ENCODE measurements around the gene KREMEN2. TPM values are rescaled to one million over a fixed set of nuclear protein-coding genes. Genes with fewer than 3 reads are reported as not detected.

The KREMEN2 gene
- total RNA-seq, 1 donor from 2014 or later = not detected

DNA sequence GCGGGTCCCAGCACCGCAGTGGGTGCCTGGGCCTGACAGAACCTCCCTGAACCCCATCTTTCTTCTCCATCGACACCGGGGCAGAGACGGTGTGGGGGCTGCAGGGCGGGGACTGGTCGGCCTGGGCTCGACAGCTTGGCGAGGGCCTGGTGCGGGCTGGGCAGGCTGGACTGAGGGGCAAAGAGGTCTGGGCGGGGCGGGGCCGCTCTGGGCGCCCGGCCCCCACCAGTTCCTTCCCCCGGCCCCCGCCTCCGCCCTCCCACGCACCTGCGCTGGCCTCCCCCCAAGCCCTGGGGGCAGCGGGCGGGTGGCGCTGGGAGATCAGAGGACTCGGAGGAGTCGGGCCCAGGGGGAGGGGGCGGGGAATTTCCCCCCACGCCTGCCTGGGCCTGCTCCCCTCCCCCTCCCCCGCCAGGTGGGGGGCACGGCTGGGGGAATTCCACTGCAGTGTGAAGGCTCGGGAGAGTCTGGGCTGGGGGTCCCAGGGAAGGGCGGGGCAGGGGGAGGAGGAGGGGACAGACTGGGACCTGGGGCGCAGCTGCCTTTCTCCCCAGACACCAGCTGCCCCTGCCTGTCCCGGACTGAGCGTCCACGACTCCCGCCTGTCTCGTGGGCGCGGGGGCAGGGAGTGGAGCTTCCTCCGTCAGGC is 877 bp upstream of the KREMEN2 start:
- intact Hi-C loops (cut with micrococcal nuclease) = no loop called here

DNA sequence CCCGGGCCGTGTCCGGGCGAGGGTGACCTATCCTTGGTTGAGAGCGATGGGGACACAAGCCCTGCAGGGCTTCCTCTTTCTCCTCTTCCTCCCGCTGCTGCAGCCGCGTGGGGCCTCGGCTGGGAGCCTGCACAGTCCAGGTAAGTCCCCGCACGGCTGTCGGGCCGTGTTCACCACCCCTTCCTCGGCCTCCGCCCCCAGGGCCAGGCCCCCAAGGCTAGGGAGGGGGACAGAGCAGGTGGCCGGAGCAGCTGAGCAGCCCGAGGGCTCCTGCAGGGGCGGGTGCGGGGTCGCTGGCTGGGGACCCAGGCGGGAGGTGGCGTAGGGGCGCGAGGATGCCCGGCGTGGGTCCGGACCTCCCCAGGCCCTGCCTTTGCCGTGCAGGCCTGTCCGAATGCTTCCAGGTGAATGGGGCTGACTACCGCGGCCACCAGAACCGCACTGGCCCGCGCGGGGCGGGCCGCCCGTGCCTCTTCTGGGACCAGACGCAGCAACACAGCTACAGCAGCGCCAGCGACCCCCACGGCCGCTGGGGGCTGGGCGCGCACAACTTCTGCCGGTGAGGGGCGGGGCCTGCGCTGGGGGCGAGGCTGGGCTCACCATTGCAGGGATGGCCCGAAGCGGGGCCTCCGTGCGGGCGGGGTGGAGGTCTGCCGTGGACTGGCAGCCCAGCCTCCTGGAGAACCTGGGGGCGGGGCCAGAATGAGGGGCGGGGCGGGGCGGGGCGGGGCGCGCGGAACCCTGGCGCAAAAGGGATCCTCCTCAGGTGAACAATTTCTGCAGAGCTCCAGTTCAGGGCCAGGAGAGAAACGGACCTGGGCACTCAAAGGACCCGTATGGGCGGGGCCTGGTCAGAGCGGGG is 631 bp downstream of the KREMEN2 start:
- intact Hi-C loops (cut with micrococcal nuclease) = no loop called here

DNA sequence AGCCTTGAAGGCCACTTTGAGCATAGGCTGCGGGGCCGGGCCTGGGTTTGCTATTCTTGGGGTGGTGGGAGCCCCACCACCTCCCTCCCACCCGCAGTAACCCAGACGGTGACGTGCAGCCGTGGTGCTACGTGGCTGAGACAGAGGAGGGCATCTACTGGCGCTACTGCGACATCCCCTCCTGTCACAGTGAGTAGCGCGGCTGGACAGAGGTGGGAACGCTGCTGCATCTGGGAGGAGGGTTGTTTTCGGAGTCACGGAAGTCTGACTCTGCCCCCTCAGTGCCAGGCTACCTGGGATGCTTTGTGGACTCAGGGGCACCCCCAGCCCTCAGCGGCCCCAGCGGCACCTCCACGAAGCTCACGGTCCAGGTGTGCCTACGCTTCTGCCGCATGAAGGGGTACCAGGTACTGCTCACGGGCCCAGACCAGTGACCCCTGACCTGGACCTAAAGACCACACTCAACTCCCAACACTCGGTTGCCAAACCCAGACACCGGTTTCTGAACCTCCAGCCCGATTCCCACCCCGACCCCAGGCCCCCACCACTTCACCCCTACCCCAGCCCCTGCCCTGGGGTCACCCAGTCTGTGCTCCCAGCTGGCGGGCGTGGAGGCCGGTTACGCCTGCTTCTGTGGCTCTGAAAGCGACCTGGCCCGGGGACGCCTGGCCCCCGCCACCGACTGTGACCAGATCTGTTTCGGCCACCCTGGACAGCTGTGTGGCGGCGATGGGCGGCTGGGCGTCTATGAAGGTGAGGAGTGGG is 2.1 kb downstream of the KREMEN2 start:
- intact Hi-C loops (cut with micrococcal nuclease) = no loop called here

DNA sequence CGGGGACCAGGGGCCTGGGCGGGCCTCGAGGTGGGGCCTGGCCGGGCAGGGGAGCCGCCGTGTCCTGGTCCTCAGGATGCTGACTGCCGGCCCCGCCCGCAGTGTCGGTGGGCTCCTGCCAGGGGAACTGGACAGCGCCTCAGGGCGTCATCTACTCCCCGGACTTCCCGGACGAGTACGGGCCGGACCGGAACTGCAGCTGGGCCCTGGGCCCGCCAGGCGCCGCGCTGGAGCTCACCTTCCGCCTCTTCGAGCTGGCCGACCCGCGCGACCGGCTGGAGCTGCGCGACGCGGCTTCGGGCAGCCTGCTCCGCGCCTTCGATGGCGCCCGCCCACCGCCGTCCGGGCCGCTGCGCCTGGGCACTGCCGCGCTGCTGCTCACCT is 2.7 kb downstream of the KREMEN2 start:
- intact Hi-C loops (cut with micrococcal nuclease) = no loop called here

DNA sequence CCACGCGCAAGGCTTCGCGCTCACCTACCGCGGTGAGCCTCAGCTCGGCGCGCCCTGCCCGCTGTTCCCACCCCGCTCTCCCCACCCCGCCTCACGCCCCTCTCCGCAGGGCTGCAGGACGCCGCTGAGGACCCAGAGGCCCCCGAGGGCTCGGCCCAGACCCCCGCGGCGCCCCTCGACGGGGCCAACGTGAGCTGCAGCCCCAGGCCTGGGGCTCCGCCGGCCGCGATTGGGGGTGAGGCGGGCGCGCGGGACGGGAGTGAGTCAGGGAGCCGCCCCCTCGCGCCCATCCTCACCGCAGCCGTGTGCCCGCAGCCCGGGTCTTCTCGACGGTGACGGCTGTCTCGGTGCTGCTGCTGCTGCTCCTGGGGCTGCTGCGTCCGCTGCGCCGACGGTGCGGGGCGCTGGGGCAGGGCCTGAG is 3.1 kb downstream of the KREMEN2 start:
- intact Hi-C loops (cut with micrococcal nuclease) = no loop called here

DNA sequence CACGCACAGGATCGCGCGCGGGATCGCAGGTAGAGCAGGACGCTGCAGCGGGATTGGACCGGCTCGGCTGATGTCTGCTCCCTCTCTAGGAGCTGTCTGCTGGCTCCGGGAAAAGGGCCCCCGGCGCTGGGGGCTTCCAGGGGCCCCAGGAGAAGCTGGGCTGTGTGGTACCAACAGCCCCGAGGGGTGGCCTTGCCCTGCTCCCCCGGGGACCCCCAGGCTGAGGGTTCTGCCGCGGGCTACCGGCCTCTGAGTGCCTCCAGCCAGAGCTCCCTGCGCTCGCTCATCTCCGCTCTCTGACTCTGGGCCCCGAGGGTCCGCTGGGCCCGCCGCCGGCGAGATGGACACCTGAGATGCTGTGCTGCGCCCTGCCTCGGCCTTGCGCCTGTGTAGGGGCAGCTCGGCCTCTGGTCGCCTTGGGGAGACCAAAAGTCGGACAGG is 3.7 kb downstream of the KREMEN2 start:
- intact Hi-C loops (cut with micrococcal nuclease) = loop anchor here (2.0 kb wide), 2 partner anchors 63 to 85 kb away; partner anchors contain the start of gene FLYWCH2

DNA sequence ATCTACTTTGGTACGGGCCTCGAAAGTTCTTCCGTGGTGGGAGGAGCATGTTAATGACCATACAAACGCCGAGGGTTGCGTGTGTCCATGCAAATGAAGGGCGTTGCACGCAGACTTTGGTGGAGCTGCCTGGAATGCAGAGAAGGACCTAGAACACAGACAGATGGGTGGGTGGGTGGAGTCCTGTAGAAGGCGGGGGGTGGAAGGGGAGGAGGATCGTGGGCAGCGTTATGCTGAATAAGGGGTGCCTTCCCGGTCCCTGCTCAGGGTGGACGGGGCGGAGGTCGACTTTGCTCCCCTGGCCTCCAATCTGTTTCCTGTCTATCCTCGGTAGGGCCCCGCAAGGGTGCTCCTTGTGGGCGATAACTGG is 4.3 kb downstream of the KREMEN2 start:
- intact Hi-C loops (cut with micrococcal nuclease) = loop anchor here (2.0 kb wide), 2 partner anchors 64 to 86 kb away; partner anchors contain the start of gene FLYWCH2

DNA sequence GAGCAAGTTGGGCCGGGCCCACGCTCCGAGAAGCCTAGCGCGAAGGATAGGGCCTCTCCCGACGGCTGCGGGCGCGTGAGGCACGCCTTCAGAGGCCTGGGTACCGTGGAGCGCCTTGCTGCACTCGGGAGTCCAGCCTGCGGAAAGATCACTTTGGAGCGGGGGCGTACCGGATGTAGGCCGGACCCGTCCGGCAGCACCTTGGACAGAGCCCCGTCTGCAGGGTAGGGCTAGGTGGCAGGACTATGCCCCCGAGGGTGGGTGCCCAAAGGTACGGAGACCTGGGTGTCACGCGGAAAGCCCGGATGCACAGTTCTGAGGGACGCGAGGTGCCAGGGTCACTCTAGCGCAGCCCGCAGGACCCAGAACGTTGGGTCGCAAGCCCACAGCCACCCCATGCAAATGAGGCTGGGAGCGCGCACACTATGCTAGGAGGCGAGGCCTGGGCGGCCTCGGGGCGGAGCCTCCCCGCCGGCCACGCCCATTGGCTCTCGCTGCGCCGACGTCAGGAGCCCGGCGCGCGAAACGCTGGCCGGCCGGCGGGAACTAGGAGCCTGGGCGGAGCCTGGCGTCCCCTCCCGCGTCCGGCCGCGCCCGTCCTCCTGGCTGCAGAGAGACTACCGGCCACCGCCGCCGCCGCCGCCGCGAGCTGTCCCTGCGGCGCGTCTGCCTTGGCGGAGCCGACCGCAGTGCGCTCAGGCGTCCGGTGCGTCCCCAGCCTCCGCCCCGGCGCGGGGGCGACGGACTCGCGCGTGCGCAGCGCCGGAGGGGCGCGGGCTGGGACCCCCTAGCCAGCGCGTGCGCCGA is 4.9 kb downstream of the KREMEN2 start, which contains the start of gene PAQR4:
PAQR4 (plus strand) TSS at position 611 of the 807 bp plus-strand sequence. CDS start 327 bp downstream, outside the sequence.
- intact Hi-C loops (cut with micrococcal nuclease) = loop anchor here (1.0 to 2.0 kb wide), 5 partner anchors 11 to 86 kb away; partner anchors contain the start of genes FLYWCH2, PKMYT1 and TNFRSF12A

DNA sequence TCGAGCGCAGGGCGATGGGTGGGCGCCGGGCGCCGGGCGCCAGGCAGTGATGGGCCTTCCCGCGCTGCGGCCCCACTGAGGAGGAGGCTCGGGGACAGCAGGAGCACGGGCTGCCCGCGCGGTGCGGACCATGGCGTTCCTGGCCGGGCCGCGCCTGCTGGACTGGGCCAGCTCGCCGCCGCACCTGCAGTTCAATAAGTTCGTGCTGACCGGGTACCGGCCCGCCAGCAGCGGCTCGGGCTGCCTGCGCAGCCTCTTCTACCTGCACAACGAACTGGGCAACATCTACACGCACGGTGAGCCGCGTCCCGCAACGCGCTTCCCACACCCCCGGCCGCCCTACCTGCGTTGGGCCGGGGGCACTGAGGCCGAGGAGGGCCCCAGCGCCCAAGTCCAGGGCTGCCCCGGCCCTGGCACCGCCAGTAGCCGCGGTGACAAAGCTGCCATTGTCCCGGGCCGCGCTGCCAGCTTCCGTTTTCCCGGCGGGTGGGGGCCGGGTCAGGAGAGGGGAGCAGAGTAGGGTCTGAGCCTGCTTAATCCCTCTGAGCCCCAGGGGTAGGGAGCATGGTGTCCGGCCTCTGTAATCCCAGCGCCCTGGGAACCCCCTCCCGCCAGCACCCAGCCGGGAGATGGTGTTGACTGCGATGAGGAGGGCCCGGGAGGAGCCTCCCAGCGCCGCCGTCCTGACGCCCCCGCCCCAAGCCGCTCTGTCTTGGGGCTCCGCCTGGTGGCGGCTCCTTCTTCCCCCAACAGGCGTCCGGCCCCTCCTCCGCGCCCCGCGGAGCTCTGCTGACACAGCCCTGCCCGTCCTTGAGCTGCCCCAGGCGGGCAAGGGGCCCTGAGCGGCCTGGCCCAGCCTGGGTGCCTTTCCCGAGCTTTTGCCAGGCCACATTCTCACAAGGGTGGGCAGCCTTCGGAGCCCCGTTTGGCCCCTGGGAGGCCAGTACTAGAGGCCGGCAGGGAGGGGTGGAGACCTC is 5.8 kb downstream of the KREMEN2 start:
- intact Hi-C loops (cut with micrococcal nuclease) = loop anchor here (1.0 to 2.0 kb wide), 6 partner anchors 10 to 87 kb away; partner anchors contain the start of genes FLYWCH2, PKMYT1 and TNFRSF12A

DNA sequence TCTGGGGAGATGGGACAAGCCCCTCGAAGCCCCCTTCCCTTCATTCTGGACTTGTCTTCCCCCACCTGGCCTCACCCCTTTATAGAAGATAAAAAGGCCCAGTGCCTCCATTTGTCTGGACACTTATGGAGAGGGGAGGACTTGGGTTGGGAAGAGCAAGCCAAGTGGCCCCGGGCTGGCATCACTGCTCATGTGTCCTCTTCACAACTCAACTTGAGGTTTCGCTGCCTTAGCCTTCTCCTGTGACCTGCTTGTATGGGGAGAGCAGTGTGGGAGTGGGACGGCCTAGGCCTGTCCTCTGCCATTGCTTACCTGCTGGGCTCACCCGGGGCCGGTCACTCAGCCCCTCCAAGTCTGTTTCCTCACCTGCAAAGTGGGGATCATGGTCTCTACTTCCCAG is 6.5 kb downstream of the KREMEN2 start:
- intact Hi-C loops (cut with micrococcal nuclease) = loop anchor here (1.0 kb wide), 1 partner anchor 34 kb away; no protein-coding TSS in a partner anchor

DNA sequence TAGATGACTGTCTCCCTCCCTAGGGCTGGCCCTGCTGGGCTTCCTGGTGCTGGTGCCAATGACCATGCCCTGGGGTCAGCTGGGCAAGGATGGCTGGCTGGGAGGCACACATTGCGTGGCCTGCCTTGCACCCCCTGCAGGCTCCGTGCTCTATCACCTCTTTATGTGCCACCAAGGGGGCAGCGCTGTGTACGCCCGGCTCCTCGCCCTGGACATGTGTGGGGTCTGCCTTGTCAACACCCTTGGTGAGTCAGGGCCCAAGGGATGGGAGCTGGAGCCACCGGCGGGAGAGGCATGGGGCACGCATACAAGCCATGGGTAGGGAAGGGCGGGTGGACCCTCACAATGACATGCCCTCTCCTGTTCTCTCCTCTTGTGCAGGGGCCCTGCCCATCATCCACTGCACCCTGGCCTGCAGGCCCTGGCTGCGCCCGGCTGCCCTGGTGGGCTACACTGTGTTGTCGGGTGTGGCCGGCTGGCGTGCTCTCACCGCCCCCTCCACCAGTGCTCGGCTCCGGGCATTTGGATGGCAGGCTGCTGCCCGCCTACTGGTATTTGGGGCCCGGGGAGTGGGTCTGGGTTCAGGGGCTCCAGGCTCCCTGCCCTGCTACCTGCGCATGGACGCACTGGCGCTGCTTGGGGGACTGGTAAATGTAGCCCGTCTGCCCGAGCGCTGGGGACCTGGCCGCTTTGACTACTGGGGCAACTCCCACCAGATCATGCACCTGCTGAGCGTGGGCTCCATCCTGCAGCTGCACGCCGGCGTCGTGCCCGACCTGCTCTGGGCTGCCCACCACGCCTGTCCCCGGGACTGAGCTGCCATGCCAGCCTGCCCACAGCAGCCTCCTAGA is 7.3 kb downstream of the KREMEN2 start:
- intact Hi-C loops (cut with micrococcal nuclease) = no loop called here

DNA sequence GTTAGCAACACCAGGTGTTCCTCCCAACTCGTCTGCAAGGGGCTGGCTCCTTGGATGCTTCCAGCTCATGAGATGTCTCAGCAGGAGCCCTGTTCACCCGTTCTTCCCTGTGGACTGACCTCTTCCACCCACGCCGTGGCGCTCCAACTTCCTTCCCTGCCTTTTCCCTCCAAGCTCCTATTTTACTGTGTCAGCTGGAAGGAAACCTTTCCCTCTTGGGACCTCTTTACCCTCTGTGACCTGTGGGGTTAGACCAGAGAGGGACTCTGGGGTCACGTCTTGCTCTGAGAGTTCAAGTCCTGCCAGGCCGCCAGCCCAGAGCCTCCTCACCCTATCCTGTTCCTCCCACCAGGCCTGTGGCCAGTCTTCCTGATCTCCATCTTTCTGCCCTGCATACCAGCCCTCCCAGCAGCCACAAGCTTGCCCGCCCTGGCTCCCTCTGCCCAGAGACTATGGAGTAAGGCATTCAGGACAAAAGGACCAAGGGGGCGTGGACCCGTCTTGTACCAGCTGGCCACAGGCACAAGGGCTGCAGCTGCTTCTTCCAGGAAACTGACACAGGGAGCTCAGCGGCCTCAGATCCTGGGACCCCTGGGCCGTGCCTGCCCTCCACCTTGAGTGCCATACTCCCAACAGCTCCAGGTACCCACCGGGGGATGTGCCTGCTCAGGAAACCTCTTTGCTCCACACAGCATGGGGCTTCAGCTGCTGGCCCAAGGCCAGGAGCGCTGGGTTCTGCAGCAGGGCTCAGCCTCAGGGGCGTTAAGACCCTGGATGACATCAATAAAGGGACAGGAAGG is 8.1 kb downstream of the KREMEN2 start:
- intact Hi-C loops (cut with micrococcal nuclease) = no loop called here

DNA sequence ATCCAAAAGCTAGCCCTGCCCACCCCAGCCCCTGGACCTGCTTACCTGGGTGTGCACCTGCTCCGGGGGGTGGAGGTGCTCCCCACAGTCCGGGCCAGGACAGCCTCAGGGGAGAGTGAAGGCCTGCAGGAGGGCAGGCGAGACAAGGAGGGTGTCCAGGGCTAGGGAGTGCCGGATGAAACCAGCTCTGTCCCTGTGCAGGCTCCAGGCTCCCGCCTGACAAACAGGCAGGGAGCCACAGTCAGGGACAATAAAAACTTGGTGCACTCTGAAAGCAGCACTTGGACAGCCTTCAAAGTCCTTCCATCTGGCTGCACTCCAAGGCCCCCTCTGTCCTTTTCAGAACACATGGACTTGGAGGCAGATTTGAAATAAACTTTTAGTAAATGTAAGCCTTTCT is 9.0 kb downstream of the KREMEN2 start:
- intact Hi-C loops (cut with micrococcal nuclease) = no loop called here

DNA sequence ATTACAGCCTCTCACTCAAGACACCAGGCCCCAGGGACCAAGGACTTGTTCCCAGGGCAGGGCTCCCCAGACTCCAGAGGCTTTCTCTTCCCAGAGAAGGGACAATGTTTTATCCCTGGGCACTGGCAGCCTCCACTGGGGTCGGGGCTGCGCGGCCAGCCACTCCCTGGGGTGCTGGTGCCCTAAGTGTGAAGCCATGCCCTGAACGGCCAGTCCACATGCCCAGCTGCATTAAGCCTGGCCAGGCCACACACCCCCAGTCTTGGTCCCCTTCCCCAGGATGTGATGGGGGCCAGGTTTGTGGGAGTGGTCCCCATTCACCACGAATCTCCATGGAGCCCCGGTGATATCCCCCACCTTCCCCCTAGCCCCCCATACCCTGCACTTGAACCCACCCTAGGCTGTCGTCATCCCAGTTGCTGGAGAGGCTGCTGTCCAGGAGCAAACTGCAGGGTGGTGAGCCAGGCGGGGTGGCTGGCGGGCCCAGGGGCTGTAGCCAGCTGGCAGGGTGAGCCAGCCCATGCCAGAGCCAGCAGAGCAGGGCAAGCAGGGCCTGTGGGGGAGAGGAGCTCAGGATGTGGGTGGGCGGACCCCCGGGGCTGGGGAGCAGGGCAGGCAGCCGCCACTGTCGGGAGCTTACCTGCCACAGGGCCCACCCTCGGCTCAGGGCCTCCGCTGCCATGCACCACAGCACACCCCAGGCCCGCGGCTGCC is 9.7 kb downstream of the KREMEN2 start:
- intact Hi-C loops (cut with micrococcal nuclease) = no loop called here

DNA sequence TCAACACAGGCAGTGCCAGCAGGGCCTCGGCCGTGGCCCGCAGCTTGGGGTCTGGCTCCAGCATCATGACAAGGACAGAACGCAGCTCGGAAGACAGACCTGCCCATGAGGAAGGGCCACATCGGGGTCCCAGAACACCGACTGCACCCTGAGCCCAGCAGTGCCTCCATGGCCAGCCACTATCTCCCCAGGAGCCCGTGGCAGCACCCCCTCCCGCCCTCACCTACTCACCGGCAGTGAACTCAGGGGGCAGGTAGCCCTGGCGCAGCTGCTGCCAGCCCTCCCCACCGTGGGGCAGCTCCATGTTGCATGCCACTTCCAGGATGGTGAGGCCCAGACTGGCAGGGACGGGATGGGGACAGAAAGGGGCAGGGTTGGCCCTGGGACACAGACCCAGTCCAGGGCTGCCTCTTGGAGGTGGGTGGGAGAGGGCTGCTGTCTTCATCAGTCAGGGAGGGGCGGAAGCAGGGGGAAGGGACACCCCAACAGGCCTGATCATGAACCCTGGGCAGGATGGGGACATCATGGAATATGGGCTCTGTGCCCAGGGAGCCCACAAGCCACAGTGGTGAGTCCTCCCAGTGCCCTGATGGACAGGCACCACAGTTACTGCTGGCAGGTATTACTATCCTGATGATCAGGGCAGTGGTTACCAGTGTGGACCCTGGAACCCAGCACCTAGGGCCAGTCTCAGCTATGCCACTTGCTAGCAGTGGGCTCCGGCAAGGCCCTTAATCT is 10.4 kb downstream of the KREMEN2 start:
- intact Hi-C loops (cut with micrococcal nuclease) = no loop called here

DNA sequence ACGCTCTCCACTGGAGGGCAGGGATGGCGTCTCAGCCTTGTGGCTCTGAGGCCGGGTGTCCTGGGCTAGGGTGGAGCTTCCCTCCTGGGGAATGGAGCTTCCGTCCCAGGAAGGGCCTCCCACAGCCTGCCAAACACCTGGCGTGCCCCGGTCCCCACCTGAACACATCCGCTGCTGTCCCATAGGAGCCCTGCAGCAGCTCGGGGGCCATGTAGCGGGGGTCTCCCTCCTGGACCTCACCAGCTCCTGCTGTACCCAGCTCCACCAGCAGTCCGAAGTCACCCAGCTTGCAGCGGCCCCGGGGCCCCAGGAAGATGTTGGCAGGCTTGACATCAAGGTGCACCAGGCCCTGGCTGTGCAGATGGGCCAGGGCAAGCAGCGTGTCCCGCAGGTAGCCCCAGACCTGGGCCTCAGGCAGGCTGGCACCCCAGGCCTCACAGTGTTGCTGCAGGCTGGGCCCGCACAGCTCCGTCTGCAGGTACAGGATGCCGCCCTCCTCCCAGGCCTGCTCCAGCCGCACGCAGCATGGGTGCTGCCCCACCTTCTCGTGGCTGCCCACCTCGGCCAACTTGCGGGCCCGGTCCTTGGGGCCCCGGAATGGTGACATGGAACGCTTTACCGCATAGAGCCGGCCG is 11.2 kb downstream of the KREMEN2 start:
- intact Hi-C loops (cut with micrococcal nuclease) = no loop called here

All from T-helper 1 cell treated with Interleukin-12 subunit alpha and Interleukin-12 subunit beta and Interleukin-4 antibody, amounts not matched to agents 30 ng/mL and 1 ng/mL, for 36 hours (primary cell).